GM18870 (cell line): Measurements from ENCODE around the gene C6orf47.

Source experiments
- ATAC-seq: cut with Tn5 transposase; IDR thresholded peaks from one replicate; pipeline ENCODE4 v1.9.1; 2021; ENCODE audit warnings: moderate library complexity; ENCODE audit not compliant: unreplicated experiment

Gene C6orf47

DNA sequence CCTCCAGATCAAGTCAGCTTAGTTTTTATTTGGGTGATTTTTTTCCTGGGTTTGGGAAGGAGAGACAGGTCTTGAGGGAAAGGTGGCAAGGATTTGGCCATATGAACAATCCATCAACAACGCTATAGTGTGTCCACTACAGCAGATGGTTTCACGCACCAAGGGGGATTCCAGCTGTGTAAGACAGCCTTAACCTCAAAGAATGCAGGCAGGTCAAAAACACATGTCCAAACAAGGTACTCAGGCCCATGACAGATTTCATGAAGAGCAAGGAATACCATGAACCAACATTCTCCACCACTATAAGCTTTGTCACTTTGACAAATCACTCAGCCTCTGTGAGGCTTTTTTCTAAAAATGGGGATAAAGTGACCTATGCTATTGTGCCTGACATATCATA is 43.6 kb downstream of the C6orf47 start:
- no peak for ATAC-seq

DNA sequence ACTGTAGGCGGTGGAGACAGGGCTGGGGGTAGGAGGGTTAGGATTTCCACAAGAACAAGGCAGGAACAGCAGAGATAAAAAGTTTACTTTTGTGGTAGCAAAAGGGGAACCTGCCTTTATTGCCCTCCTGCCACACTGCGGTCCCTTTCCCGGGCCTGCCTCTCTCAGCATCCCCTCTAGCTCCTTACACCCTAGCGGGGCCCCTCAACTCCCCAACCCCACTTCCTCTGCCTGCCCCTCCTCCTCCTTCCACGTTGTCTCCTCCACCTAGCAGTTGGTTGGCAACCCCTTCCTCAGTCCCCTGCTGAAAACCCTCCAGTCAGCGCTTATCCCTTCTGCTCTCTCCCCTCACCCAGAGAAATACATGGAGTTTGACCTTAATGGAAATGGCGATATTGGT is 44.8 kb downstream of the C6orf47 start:
- no peak for ATAC-seq

DNA sequence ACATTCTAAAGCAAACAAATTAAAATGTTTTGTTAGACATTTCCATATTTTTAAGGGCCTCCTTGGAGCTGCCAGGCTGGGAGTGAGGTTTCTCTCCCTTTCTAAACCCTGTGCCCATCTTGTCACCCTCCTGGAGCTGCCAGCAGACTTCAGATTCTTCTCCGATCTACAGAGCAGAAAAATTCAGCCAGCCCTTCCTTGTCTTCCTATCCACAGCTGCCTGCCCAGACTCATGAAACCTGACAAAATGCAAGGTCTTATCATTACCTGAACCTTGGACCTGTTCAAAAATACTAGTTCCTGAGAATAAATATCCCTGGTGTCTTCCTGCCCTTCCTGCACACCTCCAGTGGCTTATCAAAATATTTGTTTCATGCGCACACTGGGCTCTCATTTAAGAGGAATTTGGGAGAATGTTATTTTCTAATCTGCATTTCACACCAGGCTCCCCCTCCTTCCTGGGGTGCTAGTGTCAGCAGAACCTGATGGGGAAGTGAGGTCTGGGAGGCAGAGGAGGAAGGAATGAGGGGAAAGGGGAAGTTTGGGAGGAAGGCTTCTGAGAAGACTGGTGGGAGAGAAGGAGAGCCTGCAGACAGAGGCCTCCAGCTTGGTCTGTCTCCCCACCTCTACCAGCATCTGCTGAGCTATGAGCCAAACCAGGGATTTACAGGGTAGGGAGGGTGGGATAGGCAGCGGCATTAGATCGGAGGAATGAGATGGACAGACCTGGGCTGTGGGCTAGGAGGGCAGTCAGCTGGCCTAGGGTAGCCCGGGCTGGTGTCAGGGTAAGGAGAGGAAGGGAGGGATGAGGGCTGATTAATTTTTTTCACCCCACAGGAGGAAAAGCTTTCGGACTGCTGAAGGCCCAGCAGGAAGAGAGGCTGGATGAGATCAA is 45.6 kb downstream of the C6orf47 start, which contains the start of gene AIF1:
TSS of gene AIF1 (plus strand) at position 551 of the 895 bp plus-strand sequence. CDS start at position 647, 96 bp downstream.
- ATAC-seq, result no peak

DNA sequence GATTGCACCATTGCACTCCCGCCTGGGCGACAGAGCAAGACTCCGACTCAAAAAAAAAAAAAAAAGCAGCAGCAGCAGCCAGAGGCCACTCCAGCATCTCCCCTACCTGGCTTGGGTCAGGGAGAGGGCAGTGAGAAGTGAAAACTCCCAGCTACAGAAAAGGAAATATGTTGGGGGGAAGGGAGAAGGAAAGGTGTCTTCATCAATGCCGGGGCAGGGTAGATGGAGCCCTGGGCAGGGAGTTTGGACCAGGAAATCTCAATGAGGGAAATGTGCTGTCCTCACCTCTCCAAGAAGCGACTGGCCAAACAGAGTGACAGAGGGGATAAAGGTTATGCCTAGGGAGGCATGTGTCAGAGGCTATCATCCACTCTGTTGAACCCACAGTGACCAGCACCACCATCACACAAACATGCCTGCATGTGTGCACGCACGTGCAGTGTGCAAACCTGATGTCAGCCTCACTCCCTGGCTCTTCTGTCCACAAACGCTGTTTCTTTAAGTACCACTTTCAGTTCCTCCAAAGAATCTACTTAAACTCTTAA is 46.4 kb downstream of the C6orf47 start:
- no peak for ATAC-seq

DNA sequence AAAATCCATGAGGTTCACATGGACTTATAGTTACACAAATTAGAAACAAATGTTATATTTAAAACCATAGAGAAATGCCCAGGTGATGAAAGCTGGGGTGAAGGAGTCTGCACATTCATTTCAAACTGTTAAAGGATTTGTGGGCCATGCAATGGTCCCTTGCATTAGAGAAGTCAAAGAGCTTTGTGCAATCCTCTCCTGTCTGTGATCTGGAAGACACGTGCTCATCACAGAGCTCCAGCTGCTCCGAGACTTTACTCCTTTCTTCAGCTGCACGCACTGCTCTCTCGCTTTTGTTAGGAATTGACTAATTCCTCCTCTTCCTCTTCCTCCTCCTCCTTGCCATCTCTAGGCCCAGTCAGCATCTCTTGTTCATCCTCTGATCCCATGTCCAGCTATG is 49.6 kb downstream of the C6orf47 start:
- ATAC-seq, result no peak

DNA sequence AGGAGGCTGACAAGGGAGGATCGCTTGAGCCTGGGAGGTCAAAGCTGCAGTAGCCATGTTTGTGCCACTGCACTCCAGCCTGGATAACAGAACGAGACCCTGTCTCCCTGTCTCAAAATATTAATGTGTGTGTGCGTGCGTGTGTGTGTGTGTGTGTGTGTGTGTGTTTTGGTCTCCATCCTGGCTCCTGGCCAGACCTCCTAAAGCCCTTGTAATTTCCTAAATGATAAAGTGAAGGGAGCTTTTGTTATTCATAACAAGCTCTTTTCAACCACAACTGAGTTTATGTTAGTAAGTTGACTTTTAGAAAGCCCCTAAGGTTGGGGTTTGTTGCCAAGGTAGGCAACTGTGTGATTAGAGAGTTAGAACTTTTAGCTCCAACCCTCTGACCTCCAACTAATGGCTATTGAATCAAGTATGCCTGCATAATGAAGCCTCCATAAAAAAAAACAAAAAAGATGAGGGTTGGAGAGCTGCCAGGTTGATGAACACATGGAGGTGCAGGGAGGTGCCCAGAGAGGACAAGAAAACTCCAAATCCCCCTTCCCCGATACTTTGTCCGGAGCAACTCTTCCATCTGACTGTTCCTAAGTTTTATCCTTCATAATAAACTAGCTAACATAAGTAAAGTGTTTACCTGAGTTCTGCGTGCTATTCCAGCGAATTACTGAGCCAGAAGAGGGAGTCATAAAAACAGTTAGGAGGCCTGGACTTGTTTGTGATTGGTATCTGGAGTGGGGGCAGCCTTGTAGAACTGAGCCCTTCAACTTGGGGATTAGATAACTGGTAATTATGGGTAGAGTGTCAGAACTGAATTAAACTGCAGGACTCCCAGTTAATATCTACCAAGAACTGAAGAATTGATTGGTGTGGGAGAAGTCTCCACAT is 50.8 kb downstream of the C6orf47 start:
- ATAC-seq, result no peak
